ENCODE data around the gene EDARADD. TPM values are rescaled to one million over a fixed set of nuclear protein-coding genes. Genes with fewer than 3 reads are reported as not detected.
A peak's percentile ranks its signal among the peaks of the same experiment; 100 is the strongest.
"Not testable (repeated sequence)": the region's sequence is repeated elsewhere in the genome, so short reads cannot be mapped to it uniquely, and the experiment has no call there.

Gene EDARADD
- 1 to 10 TPM; 1.6 TPM for total RNA-seq

- Mint-ChIP-seq H3K4me1 (peaks cover 19% of the 10 kb centered on the region), H3K9me3 (no peaks in the 10 kb centered on the region), H3K27me3 (peaks cover 70% of the 10 kb centered on the region), H3K4me3 (peak within 1 kb of the TSS; percentile 81), H3K27ac (no peak within 1 kb of the TSS), H3K36me3 (no peaks in the 10 kb centered on the region)
- DNase-seq = no peak
Observed at GRCh38 chr1:236393681-236394481, at the start of gene EDARADD. EDARADD (plus strand) TSS chr1:236394286; CDS start chr1:236394445, 159 bp downstream.

GRCh38 chr1:236345728-236346127, 48.4 kb upstream of the EDARADD start:
- no peak for DNase-seq
- Mint-ChIP-seq H3K27me3 (peaks cover 21% of the 10 kb centered on the region), H3K4me1 (no peaks in the 10 kb centered on the region), H3K4me3 (no peak overlapping the region), H3K36me3 (no peaks in the 10 kb centered on the region), H3K27ac (no peak overlapping the region), H3K9me3 (no peaks in the 10 kb centered on the region)

- Mint-ChIP-seq H3K27me3 (peaks cover 28% of the 10 kb centered on the region), H3K36me3 (peaks cover 1% of the 10 kb centered on the region), H3K4me1 (no peaks in the 10 kb centered on the region), H3K27ac (no peak overlapping the region), H3K4me3 (no peak overlapping the region), H3K9me3 (no peaks in the 10 kb centered on the region)
- no peak for DNase-seq
Observed at GRCh38 chr1:236348071-236348470, 46.0 kb upstream of the EDARADD start.

GRCh38 chr1:236350308-236350707, 43.8 kb upstream of the EDARADD start:
- H3K27ac Mint-ChIP-seq = no peak overlapping the region
- no peaks in the 10 kb centered on the region for H3K4me1 Mint-ChIP-seq
- no peak for DNase-seq
- no peaks in the 10 kb centered on the region for H3K9me3 Mint-ChIP-seq
- peaks cover 1% of the 10 kb centered on the region for H3K36me3 Mint-ChIP-seq
- no peak overlapping the region for H3K4me3 Mint-ChIP-seq
- peaks cover 31% of the 10 kb centered on the region for H3K27me3 Mint-ChIP-seq

GRCh38 chr1:236351875-236352573, 42.1 kb upstream of the EDARADD start:
- H3K27ac Mint-ChIP-seq = no peak overlapping the region
- H3K36me3 Mint-ChIP-seq = peaks cover 1% of the 10 kb centered on the region
- H3K4me1 Mint-ChIP-seq = no peaks in the 10 kb centered on the region
- H3K9me3 Mint-ChIP-seq = no peaks in the 10 kb centered on the region
- H3K27me3 Mint-ChIP-seq = peaks cover 31% of the 10 kb centered on the region
- H3K4me3 Mint-ChIP-seq = no peak overlapping the region
- no peak for DNase-seq

GRCh38 chr1:236352747-236353146, 41.3 kb upstream of the EDARADD start:
- not testable (repeated sequence) for DNase-seq, H3K9me3 Mint-ChIP-seq, H3K27ac Mint-ChIP-seq, H3K4me1 Mint-ChIP-seq, H3K36me3 Mint-ChIP-seq, H3K4me3 Mint-ChIP-seq
- peaks cover 28% of the 10 kb centered on the region for H3K27me3 Mint-ChIP-seq

GRCh38 chr1:236353813-236354212, 40.3 kb upstream of the EDARADD start:
- H3K4me3 Mint-ChIP-seq = no peak overlapping the region
- DNase-seq = no peak
- peaks cover 28% of the 10 kb centered on the region for H3K27me3 Mint-ChIP-seq
- H3K9me3 Mint-ChIP-seq = peaks cover 9% of the 10 kb centered on the region
- H3K27ac Mint-ChIP-seq = no peak overlapping the region
- H3K36me3 Mint-ChIP-seq = peaks cover 1% of the 10 kb centered on the region
- H3K4me1 Mint-ChIP-seq = no peaks in the 10 kb centered on the region

- DNase-seq = no peak
- H3K4me1 Mint-ChIP-seq = no peaks in the 10 kb centered on the region
- peaks cover 1% of the 10 kb centered on the region for H3K36me3 Mint-ChIP-seq
- peaks cover 21% of the 10 kb centered on the region for H3K27me3 Mint-ChIP-seq
- H3K27ac Mint-ChIP-seq = no peak overlapping the region
- no peak overlapping the region for H3K4me3 Mint-ChIP-seq
- peaks cover 9% of the 10 kb centered on the region for H3K9me3 Mint-ChIP-seq
Observed at GRCh38 chr1:236354330-236355147, 39.5 kb upstream of the EDARADD start.

- Mint-ChIP-seq H3K4me1 (no peaks in the 10 kb centered on the region), H3K27me3 (peaks cover 14% of the 10 kb centered on the region), H3K36me3 (peaks cover 1% of the 10 kb centered on the region), H3K27ac (no peak overlapping the region), H3K9me3 (peaks cover 12% of the 10 kb centered on the region), H3K4me3 (no peak overlapping the region)
- DNase-seq = no peak
Observed at GRCh38 chr1:236356141-236356540, 37.9 kb upstream of the EDARADD start.

- peaks cover 12% of the 10 kb centered on the region for H3K9me3 Mint-ChIP-seq
- H3K36me3 Mint-ChIP-seq = no peaks in the 10 kb centered on the region
- H3K27ac Mint-ChIP-seq = no peak overlapping the region
Observed at GRCh38 chr1:236361909-236362590, 32.0 kb upstream of the EDARADD start.

GRCh38 chr1:236363237-236363636, 30.8 kb upstream of the EDARADD start:
- H3K36me3 Mint-ChIP-seq = no peaks in the 10 kb centered on the region
- no peak for DNase-seq
- H3K27ac Mint-ChIP-seq = no peak overlapping the region
- H3K4me1 Mint-ChIP-seq = no peaks in the 10 kb centered on the region
- peaks cover 7% of the 10 kb centered on the region for H3K9me3 Mint-ChIP-seq
- H3K27me3 Mint-ChIP-seq = peaks cover 5% of the 10 kb centered on the region
- H3K4me3 Mint-ChIP-seq = no peak overlapping the region

More at GRCh38 chr1:236361909-236362590, 32.0 kb upstream of the EDARADD start:
- no peak for DNase-seq
- Mint-ChIP-seq H3K27me3 (peaks cover 5% of the 10 kb centered on the region), H3K4me1 (no peaks in the 10 kb centered on the region), H3K4me3 (no peak overlapping the region)

- H3K4me1 Mint-ChIP-seq = no peaks in the 10 kb centered on the region
- H3K27ac Mint-ChIP-seq = no peak overlapping the region
- H3K36me3 Mint-ChIP-seq = no peaks in the 10 kb centered on the region
- H3K4me3 Mint-ChIP-seq = no peak overlapping the region
- no peak for DNase-seq
- H3K27me3 Mint-ChIP-seq = peaks cover 5% of the 10 kb centered on the region
- no peaks in the 10 kb centered on the region for H3K9me3 Mint-ChIP-seq
Observed at GRCh38 chr1:236365999-236366570, 28.0 kb upstream of the EDARADD start.

- H3K27me3 Mint-ChIP-seq, H3K4me3 Mint-ChIP-seq, H3K27ac Mint-ChIP-seq, DNase-seq, H3K9me3 Mint-ChIP-seq, H3K36me3 Mint-ChIP-seq, H3K4me1 Mint-ChIP-seq: not testable (repeated sequence)
Observed at GRCh38 chr1:236366681-236367080, 27.4 kb upstream of the EDARADD start.

- Mint-ChIP-seq H3K36me3 (no peaks in the 10 kb centered on the region), H3K9me3 (peaks cover 1% of the 10 kb centered on the region), H3K27me3 (peaks cover 18% of the 10 kb centered on the region), H3K4me3 (no peak overlapping the region), H3K27ac (no peak overlapping the region), H3K4me1 (peaks cover 3% of the 10 kb centered on the region)
- DNase-seq = no peak
Observed at GRCh38 chr1:236370420-236370819, 23.7 kb upstream of the EDARADD start.

Measured in activated naive CD8-positive, alpha-beta T cell treated with anti-CD3 and anti-CD28 coated beads for 36 hours (primary cell).